HEK293 (cell line): ENCODE data around the gene KRTAP10-4.
A peak's percentile ranks its signal among the peaks of the same experiment; 100 is the strongest.

Experiments
- CTCF ChIA-PET: fragments of 350-600 bp; formaldehyde crosslinking; extraction: SDS; loops from one replicate; lab custom pipeline; 2021; ENCODE audit warnings: antibody characterized with exemption; lab: Yijun Ruan, JAX
- POLR2A ChIA-PET: fragments of 300-600 bp; formaldehyde crosslinking; extraction: SDS; loops from one replicate; lab custom pipeline; 2020; ENCODE audit warnings: antibody characterized with exemption, inconsistent platforms; lab: Yijun Ruan, JAX
- H3K27ac ChIP-seq: fragments of 200-500 bp; sonication (Bioruptor generic); 2 replicates; pipeline ENCODE4 v1.5.1; 2014; ENCODE audit warnings: low read depth, low read length, control low read depth, inconsistent platforms; ENCODE audit errors: extremely low read depth
- H3K36me3 ChIP-seq, 2 experiments: fragments of 200-500 bp in 1 of 2; sonication (Bioruptor generic) in 1 of 2; 1 replicate in 1 of 2; 2 replicates in 1 of 2; pipeline ENCODE4 v1.5.1; 2014 to 2017; ENCODE audit warnings: inconsistent platforms in 2 of 2, low read length in 2 of 2; ENCODE audit not compliant: control insufficient read depth in 2 of 2, insufficient read depth in 1 of 2
- H3K4me1 ChIP-seq: fragments of 200-500 bp; sonication (Bioruptor generic); 2 replicates; pipeline ENCODE4 v1.5.1; 2014; ENCODE audit warnings: mild to moderate bottlenecking, low read length, inconsistent platforms; ENCODE audit not compliant: control insufficient read depth, insufficient read depth
- H3K4me3 ChIP-seq: 2 replicates; pipeline ENCODE4 v1.5.1; 2011; ENCODE audit warnings: low read depth, mild to moderate bottlenecking, control low read depth, low read length, moderate library complexity
- H3K9me3 ChIP-seq: fragments of 200-500 bp; sonication (Bioruptor generic); 2 replicates; pipeline ENCODE4 v1.5.1; 2014; ENCODE audit warnings: low read depth, low read length, inconsistent platforms; ENCODE audit not compliant: control insufficient read depth, insufficient read depth
- CTCF ChIP-seq: fragments of 450-650 bp; formaldehyde crosslinking; IDR thresholded peaks from 2 replicates; pipeline ENCODE4 v1.5.1; 2016; ENCODE audit warnings: missing biosample characterization, missing genetic modification characterization
- HIC1 ChIP-seq: fragments of 450-650 bp; formaldehyde crosslinking; IDR thresholded peaks from 2 replicates; pipeline ENCODE4 v1.5.1; 2016; ENCODE audit warnings: missing biosample characterization, missing genetic modification characterization
- KLF16 ChIP-seq: fragments of 450-650 bp; formaldehyde crosslinking; IDR thresholded peaks from 2 replicates; pipeline ENCODE4 v1.5.1; 2017; ENCODE audit warnings: missing biosample characterization, missing genetic modification characterization
- PBX3 ChIP-seq: sonication (generic); formaldehyde crosslinking; IDR thresholded peaks from 2 replicates; pipeline ENCODE4 v1.8.1; 2022; ENCODE audit warnings: mild to moderate bottlenecking, moderate library complexity, missing genetic modification reagents
- REST ChIP-seq: fragments of 450-650 bp; formaldehyde crosslinking; IDR thresholded peaks from 2 replicates; pipeline ENCODE4 v1.5.1; 2016; ENCODE audit warnings: missing biosample characterization, missing genetic modification characterization
- ZFP3 ChIP-seq: fragments of 450-650 bp; formaldehyde crosslinking; IDR thresholded peaks from 2 replicates; pipeline ENCODE4 v1.5.1; 2016; ENCODE audit warnings: low read depth, missing biosample characterization, missing genetic modification characterization
- ZNF121 ChIP-seq: fragments of 450-650 bp; formaldehyde crosslinking; IDR thresholded peaks from 2 replicates; pipeline ENCODE4 v1.5.1; 2016; ENCODE audit warnings: missing biosample characterization, missing genetic modification characterization
- ZNF19 ChIP-seq: fragments of 450-650 bp; formaldehyde crosslinking; IDR thresholded peaks from 2 replicates; pipeline ENCODE4; 2016; ENCODE audit warnings: missing biosample characterization, missing genetic modification characterization, low read depth
- ZNF266 ChIP-seq: fragments of 450-650 bp; formaldehyde crosslinking; IDR thresholded peaks from 2 replicates; pipeline ENCODE4 v1.5.1; 2016; ENCODE audit warnings: missing biosample characterization, missing genetic modification characterization, low read depth
- ZNF302 ChIP-seq: fragments of 450-650 bp; formaldehyde crosslinking; IDR thresholded peaks from 2 replicates; pipeline ENCODE4 v1.5.1; 2016; ENCODE audit warnings: missing biosample characterization, missing genetic modification characterization, low read depth
- ZNF324 ChIP-seq: fragments of 450-650 bp; formaldehyde crosslinking; IDR thresholded peaks from 2 replicates; pipeline ENCODE4 v1.5.1; 2016; ENCODE audit warnings: missing biosample characterization, missing genetic modification characterization
- ZNF350 ChIP-seq: fragments of 450-650 bp; formaldehyde crosslinking; IDR thresholded peaks from 2 replicates; pipeline ENCODE4 v1.5.0; 2017; ENCODE audit warnings: missing biosample characterization, mild to moderate bottlenecking, missing genetic modification characterization
- ZNF391 ChIP-seq: fragments of 450-650 bp; formaldehyde crosslinking; IDR thresholded peaks from 2 replicates; pipeline ENCODE4 v1.5.1; 2016; ENCODE audit warnings: low read depth, missing biosample characterization, missing genetic modification characterization, borderline replicate concordance
- ZNF394 ChIP-seq: fragments of 450-650 bp; formaldehyde crosslinking; IDR thresholded peaks from 2 replicates; pipeline ENCODE4 v1.5.1; 2016; ENCODE audit warnings: missing biosample characterization, missing genetic modification characterization, mild to moderate bottlenecking, moderate library complexity, borderline replicate concordance
- ZNF433 ChIP-seq: fragments of 450-650 bp; formaldehyde crosslinking; IDR thresholded peaks from 2 replicates; pipeline ENCODE4 v1.5.1; 2016; ENCODE audit warnings: missing biosample characterization, missing genetic modification characterization, low read depth
- ZNF610 ChIP-seq: fragments of 450-650 bp; formaldehyde crosslinking; IDR thresholded peaks from 2 replicates; pipeline ENCODE4 v1.5.1; 2016; ENCODE audit warnings: missing biosample characterization, missing genetic modification characterization, borderline replicate concordance
- ZNF707 ChIP-seq: fragments of 450-650 bp; formaldehyde crosslinking; IDR thresholded peaks from 2 replicates; pipeline ENCODE4 v1.5.1; 2016; ENCODE audit warnings: missing biosample characterization, missing genetic modification characterization
- ZNF792 ChIP-seq: fragments of 450-650 bp; formaldehyde crosslinking; IDR thresholded peaks from 2 replicates; pipeline ENCODE4 v1.5.1; 2016; ENCODE audit warnings: missing biosample characterization, missing genetic modification characterization
- ZNF830 ChIP-seq: fragments of 450-650 bp; IDR thresholded peaks from 2 replicates; pipeline ENCODE4 v1.5.0; 2018; ENCODE audit warnings: missing biosample characterization, missing genetic modification characterization, low read depth, mild to moderate bottlenecking, moderate library complexity
- ZSCAN16 ChIP-seq: fragments of 450-650 bp; formaldehyde crosslinking; IDR thresholded peaks from 2 replicates; pipeline ENCODE4 v1.5.1; 2016; ENCODE audit warnings: missing biosample characterization, missing genetic modification characterization

Gene KRTAP10-4

GRCh38 chr21:44572959-44573583, 458 bp upstream of the KRTAP10-4 start:
- ChIA-PET POLR2A (interaction anchor here (0.6 kb wide), 2 partner anchors 8 to 146 kb away, joined by 3 to 4 read pairs; no protein-coding TSS in a partner anchor), CTCF (interaction anchor here (0.7 kb wide), 1 partner anchor 440 kb away, joined by 4 read pairs; no protein-coding TSS in a partner anchor)
- H3K4me3 ChIP-seq, result no peak overlapping the region
- no peaks in the 10 kb centered on the region for H3K36me3 ChIP-seq
- no peak overlapping the region for H3K27ac ChIP-seq
- H3K9me3 ChIP-seq, result no peaks in the 10 kb centered on the region
- no peaks in the 10 kb centered on the region for H3K4me1 ChIP-seq
- no peak for TF ChIP-seq ZNF792 (tag by site-specific recombination)
- TF ChIP-seq ZNF324 (tag by site-specific recombination), result no peak
- TF ChIP-seq ZFP3, result no peak
- no peak for TF ChIP-seq ZNF121
- TF ChIP-seq REST (tag by site-specific recombination), result no peak
- TF ChIP-seq ZNF19, result no peak
- TF ChIP-seq PBX3, result no peak
- no peak for TF ChIP-seq ZNF391 (tag by site-specific recombination)
- TF ChIP-seq, all 188 proteins: peak for 0

- Histone ChIP-seq H3K27ac (no peak overlapping the region), H3K36me3 (no peaks in the 10 kb centered on the region), H3K9me3 (no peaks in the 10 kb centered on the region), H3K4me3 (no peak overlapping the region), H3K4me1 (no peaks in the 10 kb centered on the region)
- ChIA-PET CTCF (interaction anchor here (0.7 kb wide), 1 partner anchor 187 kb away, joined by 4 read pairs; no protein-coding TSS in a partner anchor), POLR2A (no interaction called here)
- no peak for TF ChIP-seq KLF16
- TF ChIP-seq ZNF302 (tag by site-specific recombination), result no peak
- 0 out of 2 replicates have a peak, but pooled peaks have one; percentile 20 for TF ChIP-seq CTCF (tag by site-specific recombination)
Observed at GRCh38 chr21:44574457-44575306, 1.2 kb downstream of the KRTAP10-4 start.

- no peaks in the 10 kb centered on the region for H3K36me3 ChIP-seq
- H3K4me1 ChIP-seq, result no peaks in the 10 kb centered on the region
- POLR2A ChIA-PET, result no interaction called here
- H3K27ac ChIP-seq, result no peak overlapping the region
- CTCF ChIA-PET, result interaction anchor here (0.7 kb wide), 2 partner anchors 187 to 563 kb away, joined by 4 read pairs; no protein-coding TSS in a partner anchor
- H3K4me3 ChIP-seq, result no peak overlapping the region
- H3K9me3 ChIP-seq, result no peaks in the 10 kb centered on the region
- TF ChIP-seq ZNF394 (tag by site-specific recombination) (no peak), ZSCAN16 (tag by site-specific recombination) (no peak), ZNF610 (tag by site-specific recombination) (no peak), ZNF433 (tag by site-specific recombination) (no peak), ZNF830 (no peak), ZNF707 (tag by site-specific recombination) (no peak), ZNF266 (no peak), HIC1 (tag by site-specific recombination) (no peak), ZNF350 (tag by site-specific recombination) (no peak)
Observed at GRCh38 chr21:44575307-44576024, 1.9 kb downstream of the KRTAP10-4 start.
